Type B pancreatic cell (in vitro differentiated cells): Measurements from ENCODE around the gene CERS2. TPM values are rescaled to one million over a fixed set of nuclear protein-coding genes. Genes with fewer than 3 reads are reported as not detected.
"Not testable (repeated sequence)": the region's sequence is repeated elsewhere in the genome, so short reads cannot be mapped to it uniquely, and the experiment has no call there.

Experiments
- DNase-seq: peaks from one replicate; pipeline ENCODE4 v3.0.0; 2021; ENCODE audit warnings: mixed read lengths; ENCODE audit not compliant: unreplicated experiment; ENCODE audit errors: extremely low spot score
- H3K27ac Mint-ChIP-seq: 2 replicates; pipeline ENCODE4 v1.8.0; 2021; ENCODE audit warnings: mild to moderate bottlenecking, mixed read lengths
- H3K27me3 Mint-ChIP-seq: 2 replicates; pipeline ENCODE4 v1.8.0; 2021; ENCODE audit warnings: mixed read lengths
- H3K36me3 Mint-ChIP-seq: 2 replicates; pipeline ENCODE4 v1.8.0; 2021; ENCODE audit warnings: mixed read lengths
- H3K4me1 Mint-ChIP-seq: one replicate; pipeline ENCODE4 v1.8.0; 2021; ENCODE audit warnings: mixed read lengths; ENCODE audit not compliant: unreplicated experiment
- H3K4me3 Mint-ChIP-seq: 2 replicates; pipeline ENCODE4 v1.8.0; 2021; ENCODE audit warnings: mild to moderate bottlenecking, mixed read lengths
- H3K9me3 Mint-ChIP-seq: 2 replicates; pipeline ENCODE4 v1.8.0; 2021; ENCODE audit warnings: mixed read lengths
- CTCF ChIP-seq: fragments of 200-600 bp; sonication (generic); conservative IDR thresholded peaks from 2 replicates; pipeline ENCODE4 v1.5.0; 2021; ENCODE audit warnings: antibody characterized with exemption, mild to moderate bottlenecking
- total RNA-seq: library from RNA; stranded (reverse); gene quantifications from 2 replicates; pipeline ENCODE4 v1.2.1, GENCODE V29; 2021; ENCODE audit warnings: low replicate concordance

CERS2 gene
- total RNA-seq, 1 donor from 2014 or later = 181 TPM

GRCh38 chr1:150960646-150961045, 14.0 kb downstream of the CERS2 start:
- Mint-ChIP-seq H3K4me3 (no peak overlapping the region), H3K36me3 (peaks cover 51% of the 10 kb centered on the region), H3K27me3 (no peaks in the 10 kb centered on the region), H3K4me1 (no peaks in the 10 kb centered on the region), H3K27ac (peak overlapping the region; percentile 56), H3K9me3 (peaks cover 5% of the 10 kb centered on the region)
- no peak for TF ChIP-seq CTCF
- no peak for DNase-seq

- H3K4me1 Mint-ChIP-seq = no peaks in the 10 kb centered on the region
- no peak for DNase-seq
- no peaks in the 10 kb centered on the region for H3K27me3 Mint-ChIP-seq
- peaks cover 5% of the 10 kb centered on the region for H3K9me3 Mint-ChIP-seq
- no peak overlapping the region for H3K27ac Mint-ChIP-seq
- no peak for TF ChIP-seq CTCF
- H3K4me3 Mint-ChIP-seq = no peak overlapping the region
- peaks cover 44% of the 10 kb centered on the region for H3K36me3 Mint-ChIP-seq
These were observed 17.0 kb downstream of the CERS2 start for GRCh38 chr1:150957666-150958065.

- H3K27ac Mint-ChIP-seq = no peak overlapping the region
- no peak overlapping the region for H3K4me3 Mint-ChIP-seq
- TF ChIP-seq CTCF = no peak
- no peak for DNase-seq
- H3K27me3 Mint-ChIP-seq = no peaks in the 10 kb centered on the region
- peaks cover 5% of the 10 kb centered on the region for H3K9me3 Mint-ChIP-seq
- H3K36me3 Mint-ChIP-seq = peaks cover 47% of the 10 kb centered on the region
- no peaks in the 10 kb centered on the region for H3K4me1 Mint-ChIP-seq
These were observed 19.4 kb downstream of the CERS2 start for GRCh38 chr1:150955280-150955679.

- TF ChIP-seq CTCF = no peak
These were observed 19.9 kb downstream of the CERS2 start for GRCh38 chr1:150954708-150955107.

GRCh38 chr1:150944856-150945255, 29.8 kb downstream of the CERS2 start:
- no peak for TF ChIP-seq CTCF
- DNase-seq = no peak
- peaks cover 42% of the 10 kb centered on the region for H3K36me3 Mint-ChIP-seq
- H3K9me3 Mint-ChIP-seq = no peaks in the 10 kb centered on the region
- no peaks in the 10 kb centered on the region for H3K27me3 Mint-ChIP-seq
- no peak overlapping the region for H3K4me3 Mint-ChIP-seq
- H3K4me1 Mint-ChIP-seq = no peaks in the 10 kb centered on the region
- no peak overlapping the region for H3K27ac Mint-ChIP-seq

More at GRCh38 chr1:150954708-150955107, 19.9 kb downstream of the CERS2 start:
- Mint-ChIP-seq H3K4me3 (no peak overlapping the region), H3K36me3 (peaks cover 45% of the 10 kb centered on the region), H3K27me3 (no peaks in the 10 kb centered on the region), H3K4me1 (no peaks in the 10 kb centered on the region), H3K9me3 (peaks cover 5% of the 10 kb centered on the region), H3K27ac (no peak overlapping the region)
- no peak for DNase-seq

- no peaks in the 10 kb centered on the region for H3K27me3 Mint-ChIP-seq
- no peaks in the 10 kb centered on the region for H3K9me3 Mint-ChIP-seq
- peaks cover 50% of the 10 kb centered on the region for H3K36me3 Mint-ChIP-seq
- H3K4me3 Mint-ChIP-seq = no peak overlapping the region
- no peak for TF ChIP-seq CTCF
- DNase-seq = no peak
- H3K27ac Mint-ChIP-seq = no peak overlapping the region
- no peaks in the 10 kb centered on the region for H3K4me1 Mint-ChIP-seq
These were observed 42.9 kb downstream of the CERS2 start for GRCh38 chr1:150931773-150932172.

GRCh38 chr1:150928775-150929174, 45.9 kb downstream of the CERS2 start:
- Mint-ChIP-seq H3K36me3 (peaks cover 43% of the 10 kb centered on the region), H3K4me3 (peak overlapping the region; percentile 47)
- H3K4me1 Mint-ChIP-seq, H3K9me3 Mint-ChIP-seq, H3K27me3 Mint-ChIP-seq, DNase-seq, H3K27ac Mint-ChIP-seq: not testable (repeated sequence)
